MCF 10A (cell line): ENCODE measurements around the gene BHMT2. TPM values are rescaled to one million over a fixed set of nuclear protein-coding genes. Genes with fewer than 3 reads are reported as not detected.

Source experiments
- BruUV-seq: library from RNA; stranded (reverse); fragments of 400-500 nt; replicated peaks from 2 replicates; lab custom pipeline; 2021; lab: Mats Ljungman, UMichigan
- CTCF ChIA-PET: fragments of 300-600 bp; sonication (Branson Sonifier 250); formaldehyde crosslinking; extraction: SDS; loops from one replicate; lab custom pipeline; 2021; ENCODE audit warnings: antibody characterized with exemption, inconsistent platforms; lab: Yijun Ruan, JAX
- POLR2A ChIA-PET: fragments of 300-600, 350-650 bp; sonication (Branson Sonifier 250); formaldehyde crosslinking; extraction: SDS; loops from one replicate; lab custom pipeline; 2020; ENCODE audit warnings: antibody characterized with exemption, inconsistent platforms; lab: Yijun Ruan, JAX
- DNase-seq: peaks from one replicate; pipeline ENCODE4 v3.0.0-alpha.2; 2018; ENCODE audit not compliant: unreplicated experiment
- H3K27ac Mint-ChIP-seq: one replicate; pipeline ENCODE4 v1.8.0; 2022; ENCODE audit warnings: mild to moderate bottlenecking, low read depth, mixed read lengths; ENCODE audit not compliant: unreplicated experiment
- H3K27me3 Mint-ChIP-seq: one replicate; pipeline ENCODE4 v1.8.0; 2022; ENCODE audit warnings: mixed read lengths; ENCODE audit not compliant: insufficient read depth, unreplicated experiment
- H3K36me3 Mint-ChIP-seq: one replicate; pipeline ENCODE4 v1.8.0; 2022; ENCODE audit warnings: mild to moderate bottlenecking, moderate library complexity, mixed read lengths; ENCODE audit not compliant: insufficient read depth, unreplicated experiment
- H3K4me1 Mint-ChIP-seq: one replicate; pipeline ENCODE4 v1.8.0; 2022; ENCODE audit warnings: mixed read lengths; ENCODE audit not compliant: insufficient read depth, unreplicated experiment
- H3K4me3 Mint-ChIP-seq: one replicate; pipeline ENCODE4 v1.8.0; 2022; ENCODE audit warnings: mild to moderate bottlenecking, moderate library complexity, mixed read lengths; ENCODE audit not compliant: unreplicated experiment
- H3K9me3 Mint-ChIP-seq: one replicate; pipeline ENCODE4 v1.8.0; 2022; ENCODE audit warnings: mixed read lengths; ENCODE audit not compliant: unreplicated experiment
- intact Hi-C: fragments of 100-400 bp; cut with micrococcal nuclease; formaldehyde crosslinking; loops from 2 replicates; pipeline ENCODE4 v1.14.1; 2022
- total RNA-seq: library from RNA; stranded (reverse); gene quantifications from 2 replicates; pipeline ENCODE4 v1.2.3, GENCODE V29; 2022
- TF ChIP-seq, protein P1 (sequence below): fragments of 200-600 bp; IDR thresholded peaks from one replicate; pipeline ENCODE4 v1.8.0; 2022; ENCODE audit warnings: antibody characterized with exemption, mild to moderate bottlenecking; ENCODE audit not compliant: unreplicated experiment

The BHMT2 gene
- total RNA-seq, 1 experiment from 2014 or later = not detected

DNA sequence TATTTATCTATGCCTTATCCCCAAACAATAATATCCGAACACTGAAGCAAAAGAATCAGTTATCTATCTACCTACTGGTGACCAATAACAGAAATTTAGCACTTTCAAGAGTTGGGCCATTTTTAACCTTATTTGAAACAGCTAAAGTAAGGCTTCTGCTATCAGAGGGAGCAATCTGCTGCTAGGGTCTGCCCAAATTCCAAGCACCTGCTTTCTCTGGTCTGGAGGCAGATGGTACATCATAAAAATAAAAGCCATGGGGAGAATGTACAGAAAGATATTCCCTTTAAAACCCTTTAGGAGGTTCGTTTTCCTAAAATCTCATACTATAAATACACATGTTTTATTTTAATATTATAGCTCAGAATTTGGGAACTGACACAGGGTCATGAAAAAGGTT lies 46.8 kb upstream of the BHMT2 start:
- Mint-ChIP-seq H3K27ac (no peak overlapping the region), H3K27me3 (no peaks in the 10 kb centered on the region), H3K4me1 (peaks cover 11% of the 10 kb centered on the region), H3K36me3 (no peaks in the 10 kb centered on the region), H3K4me3 (no peak overlapping the region), H3K9me3 (no peaks in the 10 kb centered on the region)
- BruUV-seq = no TSS peak
- POLR2A ChIA-PET = interaction anchor here (1.0 to 1.9 kb wide), 3 partner anchors 39 to 437 kb away, joined by 5 to 7 read pairs (median 5); no protein-coding TSS in a partner anchor
- intact Hi-C loops = loop anchor here (5.0 kb wide), 2 partner anchors 515 to 835 kb away; no protein-coding TSS in a partner anchor
- TF ChIP-seq, protein P1, sequence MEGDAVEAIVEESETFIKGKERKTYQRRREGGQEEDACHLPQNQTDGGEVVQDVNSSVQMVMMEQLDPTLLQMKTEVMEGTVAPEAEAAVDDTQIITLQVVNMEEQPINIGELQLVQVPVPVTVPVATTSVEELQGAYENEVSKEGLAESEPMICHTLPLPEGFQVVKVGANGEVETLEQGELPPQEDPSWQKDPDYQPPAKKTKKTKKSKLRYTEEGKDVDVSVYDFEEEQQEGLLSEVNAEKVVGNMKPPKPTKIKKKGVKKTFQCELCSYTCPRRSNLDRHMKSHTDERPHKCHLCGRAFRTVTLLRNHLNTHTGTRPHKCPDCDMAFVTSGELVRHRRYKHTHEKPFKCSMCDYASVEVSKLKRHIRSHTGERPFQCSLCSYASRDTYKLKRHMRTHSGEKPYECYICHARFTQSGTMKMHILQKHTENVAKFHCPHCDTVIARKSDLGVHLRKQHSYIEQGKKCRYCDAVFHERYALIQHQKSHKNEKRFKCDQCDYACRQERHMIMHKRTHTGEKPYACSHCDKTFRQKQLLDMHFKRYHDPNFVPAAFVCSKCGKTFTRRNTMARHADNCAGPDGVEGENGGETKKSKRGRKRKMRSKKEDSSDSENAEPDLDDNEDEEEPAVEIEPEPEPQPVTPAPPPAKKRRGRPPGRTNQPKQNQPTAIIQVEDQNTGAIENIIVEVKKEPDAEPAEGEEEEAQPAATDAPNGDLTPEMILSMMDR = no peak
- DNase-seq = no peak
- CTCF ChIA-PET = interaction anchor here (1.0 to 12.7 kb wide), 8 partner anchors 11 to 443 kb away, joined by 3 to 491 read pairs (median 6); no protein-coding TSS in a partner anchor

DNA sequence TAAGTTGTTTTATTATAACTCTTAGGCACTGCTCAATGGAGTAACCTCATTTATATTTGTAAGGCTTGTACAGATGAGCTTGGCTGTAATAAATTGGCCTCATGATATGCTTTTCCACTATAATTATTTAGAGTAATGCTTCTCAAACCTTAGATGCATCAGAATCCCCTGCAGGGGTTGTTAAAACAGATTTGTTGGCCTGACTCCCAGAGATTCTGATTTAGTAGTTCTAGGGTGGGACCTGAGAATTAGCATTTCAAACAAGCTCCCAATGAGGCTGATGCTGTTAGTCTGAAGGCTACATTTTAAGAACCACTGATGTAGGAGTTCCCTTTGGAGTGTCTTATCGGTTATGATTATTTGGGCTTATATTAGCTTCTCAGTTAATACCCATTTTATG lies 46.2 kb upstream of the BHMT2 start:
- intact Hi-C loops = loop anchor here (5.0 kb wide), 2 partner anchors 514 to 834 kb away; no protein-coding TSS in a partner anchor
- H3K36me3 Mint-ChIP-seq = no peaks in the 10 kb centered on the region
- no peaks in the 10 kb centered on the region for H3K27me3 Mint-ChIP-seq
- TF ChIP-seq, protein P1 = no peak
- ChIA-PET POLR2A (interaction anchor here (1.9 to 2.5 kb wide), 2 partner anchors 110 kb away, joined by 7 to 21 read pairs; no protein-coding TSS in a partner anchor), CTCF (interaction anchor here (0.6 to 12.7 kb wide), 15 partner anchors 18 to 605 kb away, joined by 3 to 491 read pairs (median 4); no protein-coding TSS in a partner anchor)
- BruUV-seq = no TSS peak
- H3K27ac Mint-ChIP-seq = no peak overlapping the region
- H3K4me3 Mint-ChIP-seq = no peak overlapping the region
- no peak for DNase-seq
- H3K9me3 Mint-ChIP-seq = no peaks in the 10 kb centered on the region
- peaks cover 11% of the 10 kb centered on the region for H3K4me1 Mint-ChIP-seq

DNA sequence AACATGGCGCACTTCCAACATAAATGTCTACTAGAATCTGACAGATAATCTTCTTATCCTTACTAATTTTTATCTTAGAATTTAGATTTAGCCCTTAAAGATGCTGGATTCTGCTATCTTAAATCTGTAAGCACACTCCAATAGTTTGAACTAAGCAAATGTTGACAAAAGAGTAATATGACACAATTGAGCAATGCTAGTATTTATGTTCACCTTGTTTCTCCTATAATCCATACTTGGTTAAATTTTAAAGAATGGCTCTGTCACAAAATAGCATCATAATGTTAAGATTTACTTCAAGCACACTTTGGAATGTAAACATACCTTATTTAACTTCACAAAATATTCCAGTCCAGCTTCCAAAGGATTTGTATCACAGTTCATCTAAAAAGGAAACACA lies 45.6 kb upstream of the BHMT2 start:
- Mint-ChIP-seq H3K9me3 (no peaks in the 10 kb centered on the region), H3K4me1 (peaks cover 11% of the 10 kb centered on the region), H3K36me3 (no peaks in the 10 kb centered on the region), H3K4me3 (no peak overlapping the region), H3K27ac (no peak overlapping the region), H3K27me3 (no peaks in the 10 kb centered on the region)
- no TSS peak for BruUV-seq
- POLR2A ChIA-PET = interaction anchor here (0.5 to 2.5 kb wide), 3 partner anchors 8 to 109 kb away, joined by 3 to 21 read pairs (median 4); no protein-coding TSS in a partner anchor
- intact Hi-C loops = loop anchor here (5.0 kb wide), 2 partner anchors 513 to 833 kb away; no protein-coding TSS in a partner anchor
- CTCF ChIA-PET = interaction anchor here (0.6 to 12.7 kb wide), 39 partner anchors 8 to 645 kb away, joined by 3 to 491 read pairs (median 7); partner anchors contain the start of gene ARSB
- TF ChIP-seq, protein P1 = no peak
- DNase-seq = no peak

DNA sequence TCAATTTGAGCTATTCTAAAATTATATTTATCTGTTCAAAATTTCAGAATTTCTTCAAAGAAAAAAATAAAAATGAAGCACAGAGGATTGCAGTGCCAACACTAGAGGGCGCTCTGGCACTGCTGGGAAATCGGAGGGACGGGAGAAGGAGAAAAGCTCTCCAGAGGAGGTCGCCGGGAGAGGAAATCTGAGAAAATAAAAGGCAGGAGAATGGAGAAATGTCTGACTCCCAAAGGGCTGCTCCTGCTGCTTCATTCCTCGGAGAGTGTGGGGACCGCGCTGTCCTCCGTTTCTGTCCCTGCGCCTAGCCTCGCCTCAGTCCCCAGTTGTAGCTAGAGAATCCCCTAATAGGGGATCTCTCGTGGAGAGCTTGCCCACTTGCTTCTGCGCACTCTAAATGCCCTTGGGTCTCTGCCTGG lies 44.5 kb upstream of the BHMT2 start:
- ChIA-PET CTCF (interaction anchor here (0.6 to 12.7 kb wide), 77 partner anchors 9 to 1355 kb away, joined by 3 to 491 read pairs (median 5); partner anchors contain the start of gene ARSB), POLR2A (interaction anchor here (0.6 to 2.5 kb wide), 4 partner anchors 41 to 246 kb away, joined by 3 to 21 read pairs (median 3); no protein-coding TSS in a partner anchor)
- no peaks in the 10 kb centered on the region for H3K27me3 Mint-ChIP-seq
- H3K36me3 Mint-ChIP-seq = no peaks in the 10 kb centered on the region
- TF ChIP-seq, protein P1 = peak; percentile 91
- no peak overlapping the region for H3K27ac Mint-ChIP-seq
- BruUV-seq = no TSS peak
- H3K9me3 Mint-ChIP-seq = no peaks in the 10 kb centered on the region
- peak; percentile 69 for DNase-seq
- H3K4me1 Mint-ChIP-seq = peaks cover 11% of the 10 kb centered on the region
- intact Hi-C loops = loop anchor here (1.0 to 5.0 kb wide), 5 partner anchors 44 to 1058 kb away; no protein-coding TSS in a partner anchor
- peak overlapping the region; percentile 46 for H3K4me3 Mint-ChIP-seq
